ENCODE results near the gene NPTX2.
"Not testable (repeated sequence)": the region's sequence is repeated elsewhere in the genome, so short reads cannot be mapped to it uniquely, and the experiment has no call there.

The NPTX2 gene

DNA sequence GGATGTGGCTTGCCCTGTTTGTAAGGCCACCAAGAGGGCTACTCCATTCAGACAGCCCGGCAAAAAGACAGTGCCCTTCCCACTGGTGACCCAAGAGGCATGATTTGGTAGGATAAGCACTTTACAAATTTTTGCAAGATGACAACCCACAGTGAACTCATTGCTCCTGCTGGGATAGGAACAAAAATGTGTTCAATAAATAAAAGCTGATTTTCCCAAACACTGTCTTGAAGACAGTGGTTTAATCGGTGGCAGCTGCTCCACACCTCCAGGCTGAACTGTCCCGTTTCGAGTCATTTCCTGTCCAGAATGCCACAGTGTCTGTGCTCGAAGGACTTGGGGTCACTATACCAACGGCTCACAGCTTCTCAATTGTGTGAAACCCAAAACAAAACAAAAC lies 45.1 kb upstream of the NPTX2 start:
- Histone ChIP-seq H3K36me3 (replicated peaks) (no peaks in the 10 kb centered on the region), H3K4me3 (ENCODE audit: low read depth, low read length) (no peak overlapping the region), H3K27me3 (replicated peaks) (no peaks in the 10 kb centered on the region), H3K27ac (no peak overlapping the region)
- in situ Hi-C loops (cut with HindIII; ENCODE audit: low pct_ligation_motif_present, low sequenced_read_pairs) = no loop called here
- TF ChIP-seq, protein P1, sequence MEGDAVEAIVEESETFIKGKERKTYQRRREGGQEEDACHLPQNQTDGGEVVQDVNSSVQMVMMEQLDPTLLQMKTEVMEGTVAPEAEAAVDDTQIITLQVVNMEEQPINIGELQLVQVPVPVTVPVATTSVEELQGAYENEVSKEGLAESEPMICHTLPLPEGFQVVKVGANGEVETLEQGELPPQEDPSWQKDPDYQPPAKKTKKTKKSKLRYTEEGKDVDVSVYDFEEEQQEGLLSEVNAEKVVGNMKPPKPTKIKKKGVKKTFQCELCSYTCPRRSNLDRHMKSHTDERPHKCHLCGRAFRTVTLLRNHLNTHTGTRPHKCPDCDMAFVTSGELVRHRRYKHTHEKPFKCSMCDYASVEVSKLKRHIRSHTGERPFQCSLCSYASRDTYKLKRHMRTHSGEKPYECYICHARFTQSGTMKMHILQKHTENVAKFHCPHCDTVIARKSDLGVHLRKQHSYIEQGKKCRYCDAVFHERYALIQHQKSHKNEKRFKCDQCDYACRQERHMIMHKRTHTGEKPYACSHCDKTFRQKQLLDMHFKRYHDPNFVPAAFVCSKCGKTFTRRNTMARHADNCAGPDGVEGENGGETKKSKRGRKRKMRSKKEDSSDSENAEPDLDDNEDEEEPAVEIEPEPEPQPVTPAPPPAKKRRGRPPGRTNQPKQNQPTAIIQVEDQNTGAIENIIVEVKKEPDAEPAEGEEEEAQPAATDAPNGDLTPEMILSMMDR (IDR thresholded peaks at IDR 0.05; ENCODE audit: low read depth, low read length, missing control alignments) = no peak
- DNase-seq = no peak

DNA sequence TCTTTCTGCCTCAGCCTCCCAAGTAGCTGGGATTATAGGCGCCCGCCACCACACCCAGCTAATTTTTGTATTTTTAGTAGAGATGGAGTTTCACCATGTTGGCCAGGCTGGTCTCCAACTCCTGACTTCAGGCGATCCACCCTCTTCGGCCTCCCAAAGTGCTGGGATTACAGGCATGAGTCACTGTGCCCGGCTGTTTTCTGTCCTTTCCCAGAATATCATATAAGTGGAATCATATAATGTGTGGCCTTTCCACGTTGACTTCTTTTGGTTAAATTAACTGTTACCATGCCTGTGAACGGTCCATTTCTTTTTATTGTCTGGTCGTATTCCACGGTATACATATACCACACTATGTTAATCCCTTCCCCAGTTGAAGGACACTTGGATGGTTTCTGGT lies 44.4 kb upstream of the NPTX2 start:
- H3K27me3 ChIP-seq (replicated peaks); DNase-seq; H3K27ac ChIP-seq; H3K36me3 ChIP-seq (replicated peaks); H3K4me3 ChIP-seq (ENCODE audit: low read depth, low read length); in situ Hi-C loops (cut with HindIII; ENCODE audit: low pct_ligation_motif_present, low sequenced_read_pairs): not testable (repeated sequence)

DNA sequence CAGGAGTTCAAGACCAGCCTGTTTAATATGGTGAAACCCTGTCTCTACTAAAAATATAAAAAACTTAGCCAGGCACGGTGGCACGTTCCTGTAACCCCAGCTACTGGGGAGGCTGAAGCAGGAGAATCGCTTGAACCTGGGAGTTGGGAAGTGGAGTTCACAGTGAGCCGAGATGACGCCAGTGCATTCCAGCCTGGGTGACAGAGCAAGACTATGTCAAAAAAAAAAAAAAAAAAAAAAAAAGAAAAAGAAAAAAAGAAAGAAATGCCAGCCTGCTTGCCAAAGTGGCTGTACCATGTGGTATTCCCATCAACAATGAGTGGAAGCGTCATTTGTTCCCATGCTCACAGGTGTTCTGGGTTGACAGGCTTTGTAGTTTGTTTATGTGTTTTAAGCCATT lies 43.3 kb upstream of the NPTX2 start:
- H3K27ac ChIP-seq = no peak overlapping the region
- in situ Hi-C loops (cut with HindIII; ENCODE audit: low pct_ligation_motif_present, low sequenced_read_pairs) = no loop called here
- no peaks in the 10 kb centered on the region for H3K27me3 ChIP-seq (replicated peaks)
- H3K4me3 ChIP-seq (ENCODE audit: low read depth, low read length) = no peak overlapping the region
- TF ChIP-seq, protein P1 (IDR thresholded peaks at IDR 0.05; ENCODE audit: low read depth, low read length, missing control alignments) = no peak
- no peaks in the 10 kb centered on the region for H3K36me3 ChIP-seq (replicated peaks)
- DNase-seq = no peak

DNA sequence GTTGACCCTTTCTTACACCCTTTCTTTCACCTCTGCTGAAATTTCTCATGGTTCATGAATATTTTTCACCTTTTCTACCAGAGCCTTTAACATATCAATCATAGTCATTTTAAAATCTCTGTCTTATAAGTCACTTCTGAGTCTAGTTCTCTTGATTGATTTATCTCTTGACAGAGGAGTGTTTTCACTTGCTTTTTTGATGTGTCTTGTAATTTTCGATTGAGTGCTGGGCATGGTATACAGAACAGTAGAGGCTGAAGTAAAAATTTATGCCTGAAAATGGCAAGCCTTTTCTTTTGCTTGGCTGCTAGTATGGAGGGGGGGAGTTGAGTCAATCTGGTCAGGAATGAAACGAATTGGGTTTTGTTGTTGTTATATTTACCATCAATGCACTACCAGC lies 41.2 kb upstream of the NPTX2 start:
- in situ Hi-C loops (cut with HindIII; ENCODE audit: low pct_ligation_motif_present, low sequenced_read_pairs) = no loop called here
- DNase-seq = no peak
- Histone ChIP-seq H3K36me3 (replicated peaks) (no peaks in the 10 kb centered on the region), H3K4me3 (ENCODE audit: low read depth, low read length) (no peak overlapping the region), H3K27me3 (replicated peaks) (no peaks in the 10 kb centered on the region), H3K27ac (no peak overlapping the region)
- TF ChIP-seq, protein P1 (IDR thresholded peaks at IDR 0.05; ENCODE audit: low read depth, low read length, missing control alignments) = no peak

DNA sequence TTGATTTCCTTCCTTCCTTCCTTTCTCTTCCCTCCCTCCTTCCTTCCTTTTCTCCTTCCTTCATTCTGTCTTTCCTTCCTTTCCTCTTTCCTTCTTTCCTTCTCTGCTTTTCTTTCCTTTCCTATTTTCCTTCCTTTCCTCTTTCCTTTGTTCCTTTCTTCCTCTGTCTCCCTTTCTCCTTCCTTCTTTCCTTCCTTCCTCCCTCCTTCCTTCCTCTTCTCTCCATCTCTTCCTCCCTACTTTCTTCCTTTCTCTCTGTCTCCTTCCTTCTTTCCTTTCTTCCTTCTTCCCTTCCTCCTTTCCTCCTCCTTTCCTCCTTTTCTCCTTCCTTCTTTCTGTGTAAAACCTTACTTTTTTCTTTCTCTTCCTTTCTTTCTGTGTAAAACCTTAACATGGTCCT lies 32.3 kb upstream of the NPTX2 start:
- Histone ChIP-seq H3K36me3 (replicated peaks) (no peaks in the 10 kb centered on the region), H3K4me3 (ENCODE audit: low read depth, low read length) (no peak overlapping the region), H3K27me3 (replicated peaks) (no peaks in the 10 kb centered on the region), H3K27ac (no peak overlapping the region)
- no peak for DNase-seq
- TF ChIP-seq, protein P1 (IDR thresholded peaks at IDR 0.05; ENCODE audit: low read depth, low read length, missing control alignments) = no peak
- in situ Hi-C loops (cut with HindIII; ENCODE audit: low pct_ligation_motif_present, low sequenced_read_pairs) = no loop called here

DNA sequence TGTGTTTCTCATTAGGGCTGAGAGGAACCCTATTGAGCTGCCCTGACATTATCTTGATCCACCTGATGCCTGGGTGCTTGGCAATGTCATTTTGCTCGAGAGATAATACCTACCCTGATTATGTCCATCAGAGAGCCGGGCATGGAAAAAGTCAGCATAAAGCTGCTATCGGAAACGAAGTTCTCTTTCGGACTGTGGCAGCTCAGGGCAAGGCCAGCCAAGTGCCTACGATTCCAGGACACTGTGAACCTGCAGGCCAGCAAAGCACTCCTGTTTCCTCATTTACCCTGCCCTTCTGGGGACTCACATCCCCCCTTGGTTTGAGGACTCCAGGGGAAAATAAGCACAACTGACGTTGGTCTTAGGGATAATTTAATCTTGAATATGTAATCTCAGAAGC lies 25.2 kb upstream of the NPTX2 start:
- Histone ChIP-seq H3K36me3 (replicated peaks) (no peaks in the 10 kb centered on the region), H3K27me3 (replicated peaks) (no peaks in the 10 kb centered on the region), H3K27ac (no peak overlapping the region), H3K4me3 (ENCODE audit: low read depth, low read length) (no peak overlapping the region)
- TF ChIP-seq, protein P1 (IDR thresholded peaks at IDR 0.05; ENCODE audit: low read depth, low read length, missing control alignments) = no peak
- DNase-seq = no peak
- in situ Hi-C loops (cut with HindIII; ENCODE audit: low pct_ligation_motif_present, low sequenced_read_pairs) = no loop called here
